22Rv1 (cell line): ENCODE measurements around the gene GTF2H2C.
"Not testable (repeated sequence)": the region's sequence is repeated elsewhere in the genome, so short reads cannot be mapped to it uniquely, and the experiment has no call there.

Experiments
- H3K27ac ChIP-seq: fragments of 450-650 bp; 2 replicates; pipeline ENCODE4 v1.5.1; 2017

Gene GTF2H2C

DNA sequence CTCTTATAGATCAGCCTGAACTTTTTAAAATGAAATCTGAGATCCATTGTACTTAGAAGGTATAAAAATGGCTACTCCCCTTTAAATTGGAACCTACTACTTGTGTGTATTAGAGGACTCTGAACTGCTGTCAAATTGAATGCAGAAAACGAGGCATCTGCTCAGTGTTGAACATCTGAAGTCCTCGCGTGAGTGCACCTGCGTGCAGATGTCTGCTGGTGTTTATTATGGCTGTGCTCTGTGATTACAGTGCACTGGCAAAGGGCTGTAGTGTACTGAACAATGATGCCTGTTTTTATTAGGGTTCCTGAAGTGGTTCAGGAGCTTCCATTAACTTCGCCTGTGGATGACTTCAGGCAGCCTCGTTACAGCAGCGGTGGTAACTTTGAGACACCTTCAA lies 15.4 kb upstream of the GTF2H2C start:
- H3K27ac ChIP-seq = not testable (repeated sequence)

DNA sequence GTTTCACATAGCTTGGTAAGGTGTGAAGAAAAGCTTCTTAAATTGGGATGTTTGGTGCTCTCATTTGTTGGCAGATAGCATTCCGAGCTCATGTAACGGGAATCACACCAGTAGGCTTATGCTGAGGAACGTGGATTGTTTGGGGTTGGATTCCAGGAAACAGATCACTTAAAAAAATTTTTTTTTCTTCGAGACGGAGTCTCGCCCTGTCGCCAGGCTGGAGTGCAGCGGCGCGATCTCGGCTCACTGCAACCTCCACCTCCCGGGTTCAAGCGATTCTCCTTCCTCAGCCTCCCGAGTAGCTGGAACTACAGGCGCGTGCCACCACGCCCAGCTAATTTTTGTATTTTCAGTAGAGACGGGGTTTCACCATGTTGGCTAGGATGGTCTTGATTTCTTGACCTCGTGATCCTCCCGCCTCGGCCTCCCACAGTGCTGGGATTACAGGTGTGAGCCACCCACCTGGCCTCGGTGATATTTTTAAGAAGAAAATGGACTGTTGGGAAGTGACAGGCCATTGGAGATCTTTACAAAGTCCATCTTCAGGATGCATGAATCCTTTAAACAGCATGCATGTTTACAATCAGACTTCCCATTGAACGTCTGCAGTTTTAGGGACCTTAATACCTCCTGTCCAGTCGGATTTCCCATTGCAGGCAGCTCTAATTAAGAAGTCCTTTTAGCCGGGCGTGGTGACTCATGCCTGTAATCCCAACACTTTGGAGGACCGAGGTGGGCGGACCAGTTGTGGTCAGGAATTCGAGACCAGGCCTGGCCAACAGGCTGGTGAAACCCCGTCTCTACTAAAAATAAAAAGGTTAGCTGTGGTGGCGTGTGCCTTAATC lies 818 bp downstream of the GTF2H2C start:
- not testable (repeated sequence) for H3K27ac ChIP-seq

DNA sequence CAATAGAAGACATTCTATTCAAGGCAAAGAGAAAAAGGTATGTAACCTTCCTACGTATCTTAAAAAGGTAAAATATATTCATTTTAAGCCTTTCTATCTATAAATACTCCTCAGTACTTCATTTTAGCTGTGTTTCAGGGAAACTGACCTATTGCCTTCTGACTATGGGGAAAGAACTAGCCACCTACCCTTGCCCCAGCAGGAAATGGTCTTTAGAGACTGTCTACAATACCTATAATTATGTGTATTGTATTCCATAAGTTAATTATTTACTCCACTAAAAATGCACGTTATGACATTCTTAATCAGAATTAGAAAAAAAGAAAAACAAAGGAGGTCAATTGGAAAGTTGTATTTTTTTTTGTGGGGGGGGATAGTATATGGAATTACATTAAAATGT lies 6.2 kb downstream of the GTF2H2C start:
- not testable (repeated sequence) for H3K27ac ChIP-seq

DNA sequence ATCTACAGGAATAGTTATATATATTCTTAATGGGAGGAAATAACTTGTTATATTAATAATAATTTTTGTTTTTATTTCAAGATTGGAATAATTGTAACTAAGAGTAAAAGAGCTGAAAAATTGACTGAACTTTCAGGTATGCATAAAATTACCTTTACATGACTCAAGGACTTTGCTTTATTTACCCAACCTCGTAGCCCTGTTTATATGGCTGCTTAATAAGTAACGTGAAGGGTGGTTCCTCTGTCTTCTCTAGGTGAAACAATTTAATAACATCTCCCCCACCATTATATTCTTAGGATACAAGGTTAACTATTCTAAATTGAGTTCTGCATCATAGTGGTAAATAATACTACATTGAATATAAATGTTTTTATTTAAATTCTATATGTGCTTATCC lies 8.1 kb downstream of the GTF2H2C start:
- H3K27ac ChIP-seq = not testable (repeated sequence)

DNA sequence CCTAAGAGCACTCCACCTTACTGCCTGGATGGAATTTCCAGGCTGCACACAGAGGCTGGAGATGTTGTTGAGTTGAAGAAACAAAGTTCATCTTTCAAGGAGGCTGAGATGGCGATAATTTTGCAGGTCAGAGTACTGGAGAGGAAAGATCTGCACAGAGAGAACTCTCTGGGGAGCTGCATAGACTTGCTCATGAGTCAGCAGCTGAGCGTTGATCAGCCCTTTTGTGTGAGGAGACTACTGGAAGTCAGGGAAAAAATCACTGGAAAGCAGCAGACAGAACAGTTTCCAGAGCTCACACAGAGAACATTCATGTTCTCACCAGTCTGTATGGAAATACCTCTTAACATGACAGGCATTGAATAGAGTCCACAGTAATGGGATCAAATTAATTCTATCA lies 23.4 kb downstream of the GTF2H2C start:
- H3K27ac ChIP-seq = not testable (repeated sequence)

DNA sequence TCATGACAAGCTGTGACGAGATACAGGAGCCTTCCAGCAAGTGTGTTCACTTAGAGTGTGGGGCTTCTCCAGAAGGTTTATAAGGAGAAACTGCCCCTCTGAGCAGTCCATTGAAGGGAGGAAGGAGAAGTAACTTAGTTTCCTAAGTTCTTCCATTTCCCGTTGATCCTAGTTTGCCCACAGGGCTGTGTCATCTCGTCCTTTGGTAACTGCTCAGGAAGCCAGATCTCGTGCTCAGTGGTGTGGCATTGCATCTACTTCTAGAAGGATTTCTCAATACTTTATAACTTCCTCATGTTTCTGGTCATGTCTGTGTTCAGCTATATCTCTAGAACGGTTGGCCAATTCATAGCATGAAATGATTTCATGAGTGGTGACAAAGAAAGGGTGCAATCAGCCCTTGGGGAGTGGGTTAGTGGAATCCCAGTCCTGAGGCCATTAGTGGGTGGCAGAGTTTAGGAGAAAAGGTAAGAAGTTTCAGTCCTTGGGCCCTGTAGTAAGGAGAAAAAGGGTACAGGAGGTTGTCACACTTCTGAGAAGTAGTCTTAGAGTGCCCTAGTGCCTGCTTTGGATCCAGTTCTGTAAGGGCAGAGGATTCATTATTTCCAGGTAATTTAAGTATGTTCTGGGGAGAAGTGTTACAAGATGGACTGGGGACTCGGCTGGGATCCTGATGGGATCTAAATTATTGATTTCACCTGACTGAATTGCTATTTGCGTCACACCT lies 36.3 kb downstream of the GTF2H2C start:
- not testable (repeated sequence) for H3K27ac ChIP-seq

DNA sequence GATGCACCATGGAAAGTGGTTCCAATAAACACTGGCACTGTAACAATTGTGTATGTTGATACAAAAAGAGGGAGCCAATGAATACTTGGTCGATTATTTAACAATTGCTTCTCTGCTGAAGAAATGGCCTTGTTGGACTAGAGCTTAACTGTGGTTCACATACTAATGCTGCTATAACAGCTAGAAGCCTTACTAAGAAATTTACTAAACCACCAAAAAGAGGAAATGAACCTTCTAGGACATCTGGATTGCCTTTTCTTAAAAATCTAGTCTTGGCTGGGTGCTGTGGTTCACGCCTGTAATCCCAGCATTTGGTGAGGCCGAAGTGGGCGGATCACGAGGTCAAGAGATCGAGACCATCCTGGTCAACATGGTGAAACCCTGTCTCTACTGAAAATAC lies 42.0 kb downstream of the GTF2H2C start:
- not testable (repeated sequence) for H3K27ac ChIP-seq

DNA sequence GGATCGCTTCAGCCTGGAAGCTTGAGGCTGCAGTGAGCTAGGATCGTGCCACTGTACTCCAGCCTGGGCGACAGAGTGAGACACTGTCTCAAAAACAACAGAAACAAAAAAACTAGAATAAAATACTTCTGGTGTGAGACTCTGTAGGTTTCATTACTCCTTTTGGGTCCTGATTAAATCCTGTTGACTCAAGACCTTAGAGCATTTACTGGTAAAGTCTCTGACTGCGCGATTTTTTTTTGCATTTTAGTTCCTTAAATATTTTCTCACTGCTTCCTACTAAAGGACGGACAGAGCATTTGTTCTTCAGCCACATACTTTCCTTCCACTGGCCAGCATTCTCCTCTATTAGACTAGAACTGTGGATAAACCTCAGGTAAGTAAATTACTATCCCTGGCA lies 46.8 kb downstream of the GTF2H2C start:
- H3K27ac ChIP-seq = not testable (repeated sequence)

DNA sequence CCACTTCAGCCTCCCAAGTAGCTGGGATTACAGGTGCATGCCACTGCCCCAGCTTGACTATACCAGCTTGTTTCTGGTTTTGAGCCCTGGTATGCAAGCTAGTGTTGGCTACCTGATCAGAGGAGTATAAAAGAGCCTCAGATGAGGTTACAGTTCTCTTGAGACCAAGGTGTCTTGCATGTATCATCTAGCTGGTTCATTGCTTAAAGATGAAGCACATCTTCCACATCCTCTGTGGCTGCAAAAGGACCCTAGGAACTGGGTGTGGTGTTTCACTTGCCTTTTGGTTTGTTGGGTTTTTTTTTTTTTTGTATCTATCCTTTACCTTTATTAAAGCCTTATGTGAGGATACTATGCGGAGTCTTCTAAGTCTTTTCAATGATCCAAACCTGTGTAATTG lies 47.8 kb downstream of the GTF2H2C start:
- H3K27ac ChIP-seq = not testable (repeated sequence)

DNA sequence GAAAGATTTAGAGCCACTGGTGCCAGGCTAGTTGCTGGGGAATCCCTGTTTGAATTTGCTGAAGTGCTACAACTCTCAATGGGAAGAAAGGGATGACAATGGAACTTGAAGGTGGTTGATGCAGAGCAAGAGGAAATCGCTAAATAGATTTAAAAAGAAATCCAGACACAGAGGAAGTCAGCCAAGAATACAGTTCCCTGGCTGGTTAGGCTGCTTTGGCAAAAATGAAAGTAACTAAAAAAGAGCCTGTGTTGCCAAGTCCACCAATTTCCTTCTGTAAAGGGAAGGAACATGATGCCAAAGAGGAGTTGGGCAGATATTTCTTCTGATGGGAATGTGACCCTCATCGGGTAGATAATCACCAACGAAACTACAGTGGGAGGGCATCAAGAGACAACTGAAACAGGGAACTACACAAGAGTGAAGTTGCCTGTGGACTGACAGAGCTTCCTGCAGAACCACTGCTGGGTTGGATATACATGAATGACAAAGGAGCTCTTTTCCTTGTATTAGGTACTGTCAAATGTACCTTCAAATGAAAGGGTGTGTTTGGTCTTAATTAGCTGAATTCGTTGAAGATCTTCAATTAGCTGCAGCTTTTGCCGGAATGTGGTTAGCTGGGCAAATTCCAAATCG lies 49.0 kb downstream of the GTF2H2C start:
- not testable (repeated sequence) for H3K27ac ChIP-seq

DNA sequence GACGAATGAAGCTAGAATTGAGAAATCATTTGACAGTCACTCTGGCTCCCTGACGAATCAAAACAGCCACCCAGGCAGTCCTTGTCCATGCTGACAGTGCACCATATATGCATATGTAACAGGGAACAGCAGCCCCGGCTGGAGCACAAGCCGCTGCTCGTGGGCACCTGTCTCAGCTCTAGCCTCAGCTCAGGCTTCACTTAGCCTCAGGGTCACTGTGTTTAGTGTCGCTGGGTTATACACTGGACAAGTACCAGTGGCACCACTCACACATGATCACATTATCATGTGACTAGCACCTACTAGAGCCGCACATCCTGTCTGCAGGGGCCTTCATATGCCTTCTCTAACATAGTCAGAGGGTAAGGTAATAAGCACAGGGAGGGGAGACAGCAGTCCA lies 54.9 kb downstream of the GTF2H2C start:
- H3K27ac ChIP-seq = not testable (repeated sequence)

DNA sequence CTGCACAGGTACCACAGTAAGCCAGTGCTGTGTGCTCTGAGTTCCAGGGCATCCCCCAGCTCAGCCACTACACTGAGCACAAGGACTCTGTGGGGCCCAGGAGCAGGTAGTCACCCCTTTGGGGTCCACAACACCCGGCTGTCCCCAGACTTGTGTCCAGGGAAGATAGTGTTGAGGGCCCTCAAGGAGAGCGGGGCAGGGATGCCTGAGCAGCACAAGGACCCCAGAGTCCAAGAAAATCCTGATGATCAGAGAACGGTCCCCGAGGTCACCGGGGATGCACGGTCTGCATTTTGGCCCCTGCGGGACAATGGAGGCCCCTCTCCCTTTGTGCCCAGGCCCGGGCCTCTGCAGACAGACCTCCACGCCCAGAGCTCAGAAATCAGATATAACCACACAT lies 71.9 kb downstream of the GTF2H2C start:
- H3K27ac ChIP-seq = not testable (repeated sequence)
